Activated CD4-positive, alpha-beta T cell treated with anti-CD3 and anti-CD28 coated beads, Interleukin-10, Interleukin-2, amounts not matched to agents 100 ng/mL and 50 ng/mL, durations not matched to agents 16 hours and 8 hours (primary cell): ENCODE results near the gene NFIA.

Experiments
- DNase-seq: peaks from one replicate; pipeline ENCODE4 v3.0.0-alpha.2; 2020

The NFIA gene

GRCh38 chr1:61406467-61406866 is 324.1 kb downstream of the NFIA start:
- no peak for DNase-seq

GRCh38 chr1:61412601-61413000 is 330.2 kb downstream of the NFIA start:
- DNase-seq = no peak

- no peak for DNase-seq
Observed at GRCh38 chr1:61419196-61419595, 336.8 kb downstream of the NFIA start.

- DNase-seq = no peak
Observed at GRCh38 chr1:61419657-61420056, 337.3 kb downstream of the NFIA start.

GRCh38 chr1:61420243-61420642 is 337.9 kb downstream of the NFIA start:
- no peak for DNase-seq

GRCh38 chr1:61420909-61421835 is 338.8 kb downstream of the NFIA start:
- no peak for DNase-seq

GRCh38 chr1:61423643-61424042 is 341.3 kb downstream of the NFIA start:
- no peak for DNase-seq

- DNase-seq = no peak
Observed at GRCh38 chr1:61424382-61424781, 342.0 kb downstream of the NFIA start.

GRCh38 chr1:61425040-61425439 is 342.7 kb downstream of the NFIA start:
- DNase-seq = no peak

- no peak for DNase-seq
Observed at GRCh38 chr1:61426254-61426653, 343.9 kb downstream of the NFIA start.

- DNase-seq = no peak
Observed at GRCh38 chr1:61426885-61427284, 344.5 kb downstream of the NFIA start.

- no peak for DNase-seq
Observed at GRCh38 chr1:61427510-61427909, 345.1 kb downstream of the NFIA start.

- DNase-seq = no peak
Observed at GRCh38 chr1:61428146-61428545, 345.8 kb downstream of the NFIA start.

GRCh38 chr1:61432616-61433388 is 350.4 kb downstream of the NFIA start:
- DNase-seq = no peak

- DNase-seq = no peak
Observed at GRCh38 chr1:61433646-61434045, 351.3 kb downstream of the NFIA start.

GRCh38 chr1:61434276-61434675 is 351.9 kb downstream of the NFIA start:
- no peak for DNase-seq

- DNase-seq = no peak
Observed at GRCh38 chr1:61435226-61435625, 352.9 kb downstream of the NFIA start.

GRCh38 chr1:61436016-61436415 is 353.7 kb downstream of the NFIA start:
- DNase-seq = no peak

GRCh38 chr1:61436491-61437120 is 354.2 kb downstream of the NFIA start:
- DNase-seq = no peak

GRCh38 chr1:61439234-61439633 is 356.9 kb downstream of the NFIA start:
- no peak for DNase-seq

- no peak for DNase-seq
Observed at GRCh38 chr1:61441723-61442262, 359.4 kb downstream of the NFIA start.

GRCh38 chr1:61442544-61442943 is 360.2 kb downstream of the NFIA start:
- DNase-seq = no peak

- DNase-seq = no peak
Observed at GRCh38 chr1:61444288-61444687, 361.9 kb downstream of the NFIA start.
